GM19025 (cell line): ENCODE data around the gene AGTRAP.

Experiments used
- ATAC-seq: cut with Tn5 transposase; IDR thresholded peaks from one replicate; pipeline ENCODE4 v1.9.1; 2021; ENCODE audit warnings: mild to moderate bottlenecking, low read depth, moderate library complexity; ENCODE audit not compliant: unreplicated experiment

AGTRAP gene

DNA sequence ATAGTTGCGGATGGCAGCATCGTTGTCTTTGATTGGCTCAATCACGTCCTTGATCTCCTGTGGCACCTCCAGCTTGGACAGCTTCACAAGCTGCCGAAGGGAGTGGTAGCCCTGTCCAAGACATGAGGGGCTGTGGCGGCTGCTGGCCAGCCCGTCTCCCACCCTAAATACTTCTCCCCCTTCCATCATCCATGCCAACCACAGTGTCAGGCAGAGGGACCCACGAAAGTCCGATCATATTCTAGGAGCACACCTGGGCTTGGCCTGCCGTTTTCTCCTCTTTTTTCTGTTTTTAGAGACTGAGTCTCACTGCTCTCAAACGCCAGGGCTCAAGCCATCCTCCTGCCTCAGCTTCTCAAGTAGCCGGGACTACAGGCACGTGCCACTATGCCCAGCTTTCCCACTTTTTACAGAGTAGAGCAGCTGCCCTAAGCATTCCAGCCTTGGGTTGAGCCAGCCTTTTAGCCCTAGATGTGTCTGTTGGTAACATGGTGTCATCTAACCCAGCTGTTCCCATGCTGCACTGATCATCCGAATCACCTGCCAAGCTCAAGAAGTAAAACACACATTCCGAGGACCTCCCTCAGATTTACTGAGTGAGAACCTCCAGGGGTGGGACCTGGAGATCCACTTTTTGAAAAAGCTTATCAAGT is 59.4 kb downstream of the AGTRAP start:
- ATAC-seq: no peak

- ATAC-seq: no peak
Observed at GRCh38 chr1:11796036-11796828, 60.3 kb downstream of the AGTRAP start.

DNA sequence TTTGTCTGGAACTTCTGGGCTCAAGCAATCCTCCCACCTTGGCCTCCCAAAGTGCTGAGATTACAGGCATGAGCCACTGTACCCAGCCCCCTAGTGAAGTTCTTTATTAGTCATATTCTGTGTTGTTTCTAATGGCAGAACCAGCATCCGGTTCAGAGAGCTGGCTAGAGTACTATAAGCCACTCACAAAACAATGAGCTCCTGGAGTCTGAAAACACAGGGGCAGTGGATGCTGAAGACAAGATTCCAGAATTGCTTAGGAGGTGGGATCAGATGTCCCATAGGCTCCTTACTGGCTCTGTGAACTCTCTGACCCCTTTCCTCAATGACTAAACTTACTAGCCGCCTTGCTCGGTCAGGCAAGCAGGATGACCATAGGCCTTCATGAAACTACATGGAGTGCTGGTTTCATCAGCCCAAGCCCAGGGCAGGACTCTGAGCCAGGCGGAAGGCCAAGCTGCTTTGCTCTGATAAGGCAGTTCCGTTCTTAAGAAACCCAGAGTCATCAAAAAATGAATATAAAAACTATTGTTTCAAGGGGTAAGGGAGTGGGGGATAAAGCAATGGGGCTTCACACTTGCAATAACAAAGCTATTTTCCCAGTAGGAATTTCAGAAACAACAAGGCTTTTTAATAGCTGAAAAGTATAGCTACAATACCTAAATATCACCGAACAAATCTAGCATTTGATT is 61.7 kb downstream of the AGTRAP start:
- ATAC-seq: no peak

- no peak for ATAC-seq
Observed at GRCh38 chr1:11799099-11799498, 63.2 kb downstream of the AGTRAP start.

GRCh38 chr1:11799896-11800295 is 64.0 kb downstream of the AGTRAP start:
- ATAC-seq: no peak

GRCh38 chr1:11800391-11800755 is 64.4 kb downstream of the AGTRAP start:
- ATAC-seq: no peak
